ENCODE data around the gene RNF223. TPM values are rescaled to one million over a fixed set of nuclear protein-coding genes. Genes with fewer than 3 reads are reported as not detected.
"Not testable (repeated sequence)": the region's sequence is repeated elsewhere in the genome, so short reads cannot be mapped to it uniquely, and the experiment has no call there.

RNF223 gene
- total RNA-seq, 4 donors from 2014 or later: 1.3 TPM; not detected in 3

DNA sequence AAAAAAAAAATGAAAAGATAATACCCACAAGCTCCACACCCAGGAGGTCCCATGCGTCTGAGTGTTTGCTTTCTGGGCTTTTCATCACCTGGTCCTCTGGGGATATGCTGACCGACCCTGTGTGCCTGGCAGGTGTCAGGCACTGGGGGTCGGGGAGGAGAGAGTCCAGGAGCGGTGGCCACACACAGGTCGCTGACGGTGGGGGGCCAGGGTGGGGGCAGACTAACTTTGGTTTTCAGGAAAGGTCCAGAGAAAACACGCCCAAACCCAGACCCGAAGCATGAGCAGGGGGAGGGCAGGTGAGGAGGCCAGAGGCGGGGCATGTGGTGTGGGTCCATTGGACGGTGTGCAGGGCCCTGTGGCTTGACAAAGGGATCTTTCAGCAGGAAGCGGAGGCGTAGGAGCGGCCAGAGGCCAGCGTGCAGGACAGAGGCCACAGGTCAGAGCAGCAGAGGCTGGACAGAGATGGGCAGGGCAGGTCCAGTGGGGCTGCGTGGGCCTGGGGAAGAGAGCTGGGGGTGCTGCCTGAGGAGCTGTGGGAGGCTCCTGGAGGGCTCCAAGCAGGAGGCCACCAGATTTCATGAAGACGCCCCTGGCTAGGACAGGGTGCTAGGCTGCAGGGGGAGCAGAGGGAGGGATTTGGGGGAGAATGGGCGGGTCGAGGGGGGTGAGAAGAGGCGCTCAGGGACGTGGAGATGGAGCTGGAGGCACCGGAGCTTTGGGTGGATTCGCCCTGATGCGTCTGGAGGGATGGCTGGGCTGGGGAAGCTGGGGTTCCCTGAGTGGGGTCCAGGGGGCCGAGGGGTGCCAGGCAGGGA lies 15.8 kb downstream of the RNF223 start:
- peak overlapping the region in 2 of 4 donors; percentile 61 to 62 for H3K4me3 ChIP-seq

GRCh38 chr1:1057769-1058087 lies 16.4 kb downstream of the RNF223 start:
- H3K27ac ChIP-seq, DNase-seq, H3K9me3 ChIP-seq, H3K4me3 ChIP-seq: not testable (repeated sequence)
- H3K36me3 ChIP-seq: peaks cover 0 to 19% (median 0%) of the 10 kb centered on the region in 3 donors
- peaks cover 0 to 36% of the 10 kb centered on the region in 2 donors for H3K27me3 ChIP-seq
- peaks cover 0 to 25% (median 14%) of the 10 kb centered on the region in 4 donors for H3K4me1 ChIP-seq

More for the DNA sequence above, 15.8 kb downstream of the RNF223 start:
- Histone ChIP-seq H3K27ac (no peak overlapping the region), H3K27me3 (peaks cover 0 to 42% of the 10 kb centered on the region in 2 donors), H3K9me3 (peaks cover 0 to 4% (median 0%) of the 10 kb centered on the region in 4 donors), H3K4me1 (peaks cover 0 to 25% (median 14%) of the 10 kb centered on the region in 4 donors), H3K36me3 (peaks cover 0 to 19% (median 0%) of the 10 kb centered on the region in 3 donors)
- no peak for TF ChIP-seq POLR2A (IDR thresholded peaks at IDR 0.05)
- TF ChIP-seq, protein P1, sequence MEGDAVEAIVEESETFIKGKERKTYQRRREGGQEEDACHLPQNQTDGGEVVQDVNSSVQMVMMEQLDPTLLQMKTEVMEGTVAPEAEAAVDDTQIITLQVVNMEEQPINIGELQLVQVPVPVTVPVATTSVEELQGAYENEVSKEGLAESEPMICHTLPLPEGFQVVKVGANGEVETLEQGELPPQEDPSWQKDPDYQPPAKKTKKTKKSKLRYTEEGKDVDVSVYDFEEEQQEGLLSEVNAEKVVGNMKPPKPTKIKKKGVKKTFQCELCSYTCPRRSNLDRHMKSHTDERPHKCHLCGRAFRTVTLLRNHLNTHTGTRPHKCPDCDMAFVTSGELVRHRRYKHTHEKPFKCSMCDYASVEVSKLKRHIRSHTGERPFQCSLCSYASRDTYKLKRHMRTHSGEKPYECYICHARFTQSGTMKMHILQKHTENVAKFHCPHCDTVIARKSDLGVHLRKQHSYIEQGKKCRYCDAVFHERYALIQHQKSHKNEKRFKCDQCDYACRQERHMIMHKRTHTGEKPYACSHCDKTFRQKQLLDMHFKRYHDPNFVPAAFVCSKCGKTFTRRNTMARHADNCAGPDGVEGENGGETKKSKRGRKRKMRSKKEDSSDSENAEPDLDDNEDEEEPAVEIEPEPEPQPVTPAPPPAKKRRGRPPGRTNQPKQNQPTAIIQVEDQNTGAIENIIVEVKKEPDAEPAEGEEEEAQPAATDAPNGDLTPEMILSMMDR (IDR thresholded peaks at IDR 0.05): no peak
- DNase-seq: no peak

GRCh38 chr1:1055841-1056736 lies 18.0 kb downstream of the RNF223 start:
- Histone ChIP-seq H3K4me3 (no peak overlapping the region), H3K36me3 (peaks cover 0 to 28% (median 0%) of the 10 kb centered on the region in 3 donors), H3K27ac (no peak overlapping the region), H3K27me3 (peaks cover 0 to 24% of the 10 kb centered on the region in 2 donors), H3K9me3 (peaks cover 0 to 4% (median 0%) of the 10 kb centered on the region in 4 donors), H3K4me1 (peaks cover 0 to 19% (median 13%) of the 10 kb centered on the region in 4 donors)
- no peak for DNase-seq
- TF ChIP-seq, protein P1 (IDR thresholded peaks at IDR 0.05): no peak
- TF ChIP-seq POLR2A (IDR thresholded peaks at IDR 0.05): no peak

GRCh38 chr1:1054971-1055370 lies 19.1 kb downstream of the RNF223 start:
- Histone ChIP-seq H3K4me1 (peaks cover 0 to 16% (median 11%) of the 10 kb centered on the region in 4 donors), H3K4me3 (no peak overlapping the region), H3K36me3 (peaks cover 0 to 38% (median 0%) of the 10 kb centered on the region in 3 donors), H3K9me3 (peaks cover 0 to 4% (median 0%) of the 10 kb centered on the region in 4 donors), H3K27ac (no peak overlapping the region), H3K27me3 (peaks cover 0 to 13% of the 10 kb centered on the region in 2 donors)
- no peak for DNase-seq
- TF ChIP-seq, protein P1 (IDR thresholded peaks at IDR 0.05): no peak
- TF ChIP-seq POLR2A (IDR thresholded peaks at IDR 0.05): no peak

DNA sequence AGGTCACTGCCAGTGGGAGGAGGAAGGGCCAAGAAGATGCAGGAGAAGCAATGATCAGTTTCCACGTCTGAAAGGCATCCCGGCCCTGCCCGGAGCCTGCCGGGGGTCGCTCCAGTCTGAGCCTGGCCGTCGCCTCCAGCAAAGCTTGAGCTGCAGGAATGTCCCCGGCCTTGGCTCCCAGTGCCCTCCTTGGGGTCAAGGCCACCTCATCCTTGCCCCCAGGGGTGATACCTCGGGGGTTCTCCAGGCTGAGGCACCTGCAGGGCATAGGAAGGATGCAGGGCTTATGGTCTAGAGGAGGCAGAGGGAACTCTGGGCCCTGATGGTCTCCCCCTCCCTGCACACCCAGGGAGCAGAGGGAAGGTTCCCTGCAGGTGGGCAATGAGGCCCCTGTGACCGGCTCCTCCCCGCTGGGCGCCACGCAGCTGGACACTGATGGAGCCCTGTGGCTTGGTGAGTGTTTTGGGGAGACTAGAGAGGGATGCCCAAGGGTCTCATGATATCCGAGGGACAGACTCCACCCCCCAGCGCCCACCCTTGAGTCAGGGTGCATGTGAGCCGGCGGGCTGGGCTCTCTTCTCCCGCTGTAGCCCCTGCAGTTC lies 19.9 kb downstream of the RNF223 start:
- Histone ChIP-seq H3K27me3 (peaks cover 0 to 10% of the 10 kb centered on the region in 2 donors), H3K27ac (no peak overlapping the region), H3K4me3 (no peak overlapping the region), H3K9me3 (peaks cover 0 to under 1% (median 0%) of the 10 kb centered on the region in 4 donors), H3K4me1 (peaks cover 0 to 8% (median 6%) of the 10 kb centered on the region in 4 donors), H3K36me3 (peaks cover 0 to 43% (median 0%) of the 10 kb centered on the region in 3 donors)
- no peak for DNase-seq
- TF ChIP-seq POLR2A (IDR thresholded peaks at IDR 0.05): no peak
- TF ChIP-seq, protein P1 (IDR thresholded peaks at IDR 0.05): no peak
